Parathyroid adenoma (tissue), 2 donors: Measurements from ENCODE around the gene TRMT6.

ENCODE experiments used
- H2AFZ ChIP-seq: fragments of 300-600 bp; sonication (generic); one replicate; pipeline ENCODE4 v1.7.0; 2017; ENCODE audit warnings: antibody characterized with exemption, mild to moderate bottlenecking
- H3K27ac ChIP-seq: fragments of 300-600 bp; sonication (generic); one replicate; pipeline ENCODE4 v1.7.0; 2017
- H3K27me3 ChIP-seq: fragments of 300-600 bp; sonication (generic); one replicate; pipeline ENCODE4 v1.7.0; 2017; ENCODE audit warnings: low read length; ENCODE audit not compliant: control insufficient read depth, insufficient read depth
- H3K36me3 ChIP-seq: fragments of 300-600 bp; sonication (generic); one replicate; pipeline ENCODE4 v1.7.0; 2017; ENCODE audit warnings: low read length; ENCODE audit not compliant: control insufficient read depth, insufficient read depth
- H3K4me1 ChIP-seq: fragments of 300-600 bp; sonication (generic); one replicate; pipeline ENCODE4 v1.7.0; 2017; ENCODE audit warnings: control low read depth
- H3K4me2 ChIP-seq: fragments of 300-600 bp; sonication (generic); one replicate; pipeline ENCODE4 v1.7.0; 2017; ENCODE audit warnings: low read length
- H3K4me3 ChIP-seq: fragments of 300-600 bp; sonication (generic); one replicate; pipeline ENCODE4 v1.7.0; 2017; ENCODE audit warnings: low read depth, low read length
- H3K79me2 ChIP-seq: fragments of 300-600 bp; sonication (generic); one replicate; pipeline ENCODE4 v1.7.0; 2017; ENCODE audit warnings: control low read depth
- H3K9ac ChIP-seq: fragments of 300-600 bp; sonication (generic); one replicate; pipeline ENCODE4 v1.7.0; 2017; ENCODE audit warnings: mild to moderate bottlenecking
- H3K9me3 ChIP-seq: fragments of 300-600 bp; sonication (generic); one replicate; pipeline ENCODE4 v1.7.0; 2017; ENCODE audit warnings: low read length; ENCODE audit not compliant: control insufficient read depth
- TF ChIP-seq, protein P1 (sequence below): fragments of 300-600 bp; sonication (generic); IDR thresholded peaks from one replicate; pipeline ENCODE4 v1.7.0; 2017; ENCODE audit warnings: antibody characterized with exemption, mild to moderate bottlenecking
- donor health status: primary hyperparathyroidism.

Gene TRMT6

DNA sequence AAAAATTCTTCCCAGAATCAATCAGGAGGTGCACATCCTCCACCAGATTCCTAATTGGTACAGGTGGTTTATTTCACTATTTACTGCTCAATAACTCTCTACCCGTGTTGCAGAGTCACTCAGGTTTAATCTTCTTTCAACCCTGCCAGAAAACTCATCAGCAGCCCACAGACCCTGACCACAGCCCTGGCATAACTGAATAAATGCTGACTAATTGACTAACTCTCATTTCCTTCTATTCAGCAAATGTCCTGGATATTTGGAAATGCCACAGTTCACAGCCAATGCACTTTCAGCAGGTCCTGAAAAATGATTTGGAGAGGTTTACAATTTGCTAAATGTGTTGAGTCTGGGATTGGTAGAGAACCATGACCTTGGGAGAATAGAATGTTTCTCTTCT, 62.3 kb downstream of the TRMT6 start:
- H3K36me3 ChIP-seq = no peaks in the 10 kb centered on the region
- H3K4me2 ChIP-seq = no peak overlapping the region
- H3K4me1 ChIP-seq = peaks cover 6% of the 10 kb centered on the region
- H3K27me3 ChIP-seq = no peaks in the 10 kb centered on the region
- H3K79me2 ChIP-seq = no peaks in the 10 kb centered on the region
- TF ChIP-seq, protein P1, sequence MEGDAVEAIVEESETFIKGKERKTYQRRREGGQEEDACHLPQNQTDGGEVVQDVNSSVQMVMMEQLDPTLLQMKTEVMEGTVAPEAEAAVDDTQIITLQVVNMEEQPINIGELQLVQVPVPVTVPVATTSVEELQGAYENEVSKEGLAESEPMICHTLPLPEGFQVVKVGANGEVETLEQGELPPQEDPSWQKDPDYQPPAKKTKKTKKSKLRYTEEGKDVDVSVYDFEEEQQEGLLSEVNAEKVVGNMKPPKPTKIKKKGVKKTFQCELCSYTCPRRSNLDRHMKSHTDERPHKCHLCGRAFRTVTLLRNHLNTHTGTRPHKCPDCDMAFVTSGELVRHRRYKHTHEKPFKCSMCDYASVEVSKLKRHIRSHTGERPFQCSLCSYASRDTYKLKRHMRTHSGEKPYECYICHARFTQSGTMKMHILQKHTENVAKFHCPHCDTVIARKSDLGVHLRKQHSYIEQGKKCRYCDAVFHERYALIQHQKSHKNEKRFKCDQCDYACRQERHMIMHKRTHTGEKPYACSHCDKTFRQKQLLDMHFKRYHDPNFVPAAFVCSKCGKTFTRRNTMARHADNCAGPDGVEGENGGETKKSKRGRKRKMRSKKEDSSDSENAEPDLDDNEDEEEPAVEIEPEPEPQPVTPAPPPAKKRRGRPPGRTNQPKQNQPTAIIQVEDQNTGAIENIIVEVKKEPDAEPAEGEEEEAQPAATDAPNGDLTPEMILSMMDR = no peak
- peak overlapping the region; percentile 6 for H2AFZ ChIP-seq
- no peak overlapping the region for H3K4me3 ChIP-seq
- peak overlapping the region; percentile 43 for H3K27ac ChIP-seq
- no peaks in the 10 kb centered on the region for H3K9me3 ChIP-seq
- H3K9ac ChIP-seq = no peak overlapping the region

DNA sequence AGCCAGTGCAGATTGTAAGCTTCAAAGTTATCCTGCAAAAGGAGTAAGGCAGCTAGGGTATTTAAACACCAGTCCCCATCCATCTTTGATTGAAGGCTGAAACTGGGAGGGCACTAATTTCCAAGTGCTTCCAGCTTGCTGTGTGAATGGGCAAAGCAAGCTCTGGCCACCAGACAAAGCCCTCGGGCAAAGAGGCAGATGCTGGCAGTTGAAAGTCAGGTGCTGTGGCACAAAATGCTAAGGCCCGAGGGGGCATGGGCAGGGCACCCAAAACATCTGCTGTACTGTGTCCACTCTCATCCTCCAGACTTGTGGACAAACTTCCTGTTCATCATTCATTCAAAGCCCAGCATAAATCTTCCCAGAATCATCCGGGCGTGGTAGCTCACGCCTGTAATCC, 62.9 kb downstream of the TRMT6 start:
- peaks cover 6% of the 10 kb centered on the region for H3K4me1 ChIP-seq
- H3K4me3 ChIP-seq = no peak overlapping the region
- TF ChIP-seq, protein P1 = no peak
- H3K4me2 ChIP-seq = no peak overlapping the region
- H3K36me3 ChIP-seq = no peaks in the 10 kb centered on the region
- peak overlapping the region; percentile 65 for H2AFZ ChIP-seq
- H3K9ac ChIP-seq = no peak overlapping the region
- H3K79me2 ChIP-seq = no peaks in the 10 kb centered on the region
- no peaks in the 10 kb centered on the region for H3K9me3 ChIP-seq
- H3K27me3 ChIP-seq = no peaks in the 10 kb centered on the region
- H3K27ac ChIP-seq = peak overlapping the region; percentile 43
